ENCODE results near the gene GJB1.
"Not testable (repeated sequence)": the region's sequence is repeated elsewhere in the genome, so short reads cannot be mapped to it uniquely, and the experiment has no call there.

DNA sequence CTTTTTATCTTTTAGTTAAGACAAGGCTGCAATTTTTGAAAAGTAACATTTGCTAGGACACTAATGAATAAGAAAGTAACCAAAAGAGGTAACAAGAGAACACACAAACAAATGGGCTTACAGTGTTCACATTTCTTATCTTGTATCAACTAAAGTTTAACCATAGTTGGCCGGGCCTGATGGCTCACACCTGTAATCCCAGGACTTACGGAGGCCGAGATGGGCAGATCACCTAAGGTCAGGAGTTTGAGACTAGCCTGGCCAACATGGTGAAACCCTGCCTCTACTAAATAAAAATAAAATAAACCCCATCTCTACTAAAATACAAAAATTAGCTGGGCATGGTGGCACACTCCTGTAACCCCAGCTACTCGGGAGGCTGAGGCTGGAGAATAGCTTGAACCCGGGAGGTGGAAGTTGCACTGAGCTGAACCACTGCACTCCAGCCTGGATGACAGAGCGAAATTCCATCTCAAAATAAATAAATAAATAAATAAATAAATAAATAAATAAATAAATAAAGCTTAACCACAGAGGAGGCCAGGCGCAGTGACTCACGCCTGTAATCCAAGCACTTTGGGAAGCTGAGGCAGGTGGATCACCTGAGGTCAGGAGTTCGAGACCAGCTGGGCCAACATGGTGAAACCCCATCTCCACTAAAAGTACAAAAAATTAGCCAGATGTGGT lies 42.3 kb upstream of the GJB1 start:
- TF ChIP-seq, protein P1, sequence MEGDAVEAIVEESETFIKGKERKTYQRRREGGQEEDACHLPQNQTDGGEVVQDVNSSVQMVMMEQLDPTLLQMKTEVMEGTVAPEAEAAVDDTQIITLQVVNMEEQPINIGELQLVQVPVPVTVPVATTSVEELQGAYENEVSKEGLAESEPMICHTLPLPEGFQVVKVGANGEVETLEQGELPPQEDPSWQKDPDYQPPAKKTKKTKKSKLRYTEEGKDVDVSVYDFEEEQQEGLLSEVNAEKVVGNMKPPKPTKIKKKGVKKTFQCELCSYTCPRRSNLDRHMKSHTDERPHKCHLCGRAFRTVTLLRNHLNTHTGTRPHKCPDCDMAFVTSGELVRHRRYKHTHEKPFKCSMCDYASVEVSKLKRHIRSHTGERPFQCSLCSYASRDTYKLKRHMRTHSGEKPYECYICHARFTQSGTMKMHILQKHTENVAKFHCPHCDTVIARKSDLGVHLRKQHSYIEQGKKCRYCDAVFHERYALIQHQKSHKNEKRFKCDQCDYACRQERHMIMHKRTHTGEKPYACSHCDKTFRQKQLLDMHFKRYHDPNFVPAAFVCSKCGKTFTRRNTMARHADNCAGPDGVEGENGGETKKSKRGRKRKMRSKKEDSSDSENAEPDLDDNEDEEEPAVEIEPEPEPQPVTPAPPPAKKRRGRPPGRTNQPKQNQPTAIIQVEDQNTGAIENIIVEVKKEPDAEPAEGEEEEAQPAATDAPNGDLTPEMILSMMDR (optimal IDR thresholded peaks at IDR 0.05 in 1 of 3, IDR thresholded peaks at IDR 0.05 in 1 of 3, conservative IDR thresholded peaks at IDR 0.05 in 1 of 3; ENCODE audit: extremely low read depth in 1 of 3, insufficient read depth in 2 of 3, low read length in 3 of 3), result not testable (repeated sequence)
- not testable (repeated sequence) for TF ChIP-seq EZH2 (IDR thresholded peaks at IDR 0.05; ENCODE audit: low read length)
